SK-N-SH (cell line): Measurements from ENCODE around the gene EML1. TPM values are rescaled to one million over a fixed set of nuclear protein-coding genes. Genes with fewer than 3 reads are reported as not detected.

Source experiments
- CTCF ChIA-PET: fragments of 300-600, 350-600 bp; formaldehyde crosslinking; extraction: SDS; loops from one replicate; lab custom pipeline; 2021; lab: Yijun Ruan, JAX
- POLR2A ChIA-PET: fragments of 350-600 bp; sonication (Branson Sonifier 250); formaldehyde crosslinking; extraction: SDS; loops from one replicate; lab custom pipeline; 2020; ENCODE audit warnings: antibody characterized with exemption, inconsistent platforms; lab: Yijun Ruan, JAX
- DNase-seq: peaks from one replicate; pipeline ENCODE4 v3.0.0; 2012
- H2AFZ ChIP-seq: fragments of 200-600 bp; sonication (generic); 2 replicates; pipeline ENCODE4 v1.8.1; 2016; ENCODE audit warnings: antibody characterized with exemption, mild to moderate bottlenecking, low read depth
- H3F3A ChIP-seq: fragments of 200-600 bp; sonication (generic); replicated peaks from 2 replicates; pipeline ENCODE3; 2016; ENCODE audit warnings: antibody characterized with exemption, mild to moderate bottlenecking; ENCODE audit not compliant: insufficient read depth
- H3K27ac ChIP-seq, 2 experiments: fragments of 200-500 bp in 1 of 2; fragments of 200-600 bp in 1 of 2; sonication (Bioruptor generic) in 1 of 2; sonication (generic), shearing (Covaris generic) in 1 of 2; 2 replicates each; pipeline versions ENCODE4 v1.5.1 to v1.6.1; 2014 to 2016; ENCODE audit warnings: low read depth in 2 of 2, inconsistent platforms in 1 of 2, low read length in 1 of 2, mild to moderate bottlenecking in 1 of 2, mixed read lengths in 1 of 2
- H3K27me3 ChIP-seq: fragments of 200-600 bp; sonication (generic), shearing (Covaris generic); 2 replicates; pipeline ENCODE4 v1.6.1; 2016; ENCODE audit warnings: mixed run types; ENCODE audit not compliant: insufficient read depth
- H3K36me3 ChIP-seq, 2 experiments: fragments of 200-500 bp in 1 of 2; fragments of 200-600 bp in 1 of 2; sonication (Bioruptor generic) in 1 of 2; sonication (generic) in 1 of 2; replicated peaks in 1 of 2; 2 replicates each; pipeline versions ENCODE3 to v1.5.1; 2014 to 2016; ENCODE audit warnings: low read length in 1 of 2, mild to moderate bottlenecking in 1 of 2; ENCODE audit not compliant: insufficient read depth in 2 of 2, control insufficient read depth in 1 of 2
- H3K4me1 ChIP-seq, 2 experiments: fragments of 200-500 bp in 1 of 2; fragments of 200-600 bp in 1 of 2; sonication (Bioruptor generic) in 1 of 2; sonication (generic), shearing (Covaris generic) in 1 of 2; 2 replicates each; pipeline versions ENCODE4 v1.5.1 to v1.6.1; 2014 to 2016; ENCODE audit warnings: low read depth in 1 of 2, low read length in 1 of 2, mixed run types in 1 of 2; ENCODE audit not compliant: insufficient read depth in 2 of 2, control insufficient read depth in 1 of 2
- H3K4me2 ChIP-seq: fragments of 200-600 bp; sonication (generic), shearing (Covaris generic); 2 replicates; pipeline ENCODE4 v1.6.1; 2017; ENCODE audit warnings: mixed run types
- H3K4me3 ChIP-seq, 2 experiments: fragments of 200-500 bp in 1 of 2; fragments of 200-600 bp in 1 of 2; sonication (Bioruptor generic) in 1 of 2; sonication (generic), shearing (Covaris generic) in 1 of 2; 2 replicates each; pipeline versions ENCODE4 v1.5.1 to v1.8.1; 2014 to 2016; ENCODE audit warnings: low read depth in 2 of 2, inconsistent platforms in 1 of 2, low read length in 1 of 2, mild to moderate bottlenecking in 1 of 2, mixed read lengths in 1 of 2, moderate library complexity in 1 of 2
- H3K79me2 ChIP-seq: fragments of 200-600 bp; sonication (generic); 2 replicates; pipeline ENCODE4 v1.8.1; 2017; ENCODE audit warnings: mild to moderate bottlenecking; ENCODE audit not compliant: insufficient read depth
- H3K9ac ChIP-seq: fragments of 200-600 bp; sonication (generic); 2 replicates; pipeline ENCODE4 v1.6.1; 2017; ENCODE audit warnings: mixed run types
- H3K9me2 ChIP-seq: fragments of 200-600 bp; sonication (generic); 2 replicates; pipeline ENCODE4 v1.6.1; 2017; ENCODE audit warnings: mixed run types
- H3K9me3 ChIP-seq: fragments of 200-600 bp; sonication (generic); 2 replicates; pipeline ENCODE4 v1.6.1; 2017; ENCODE audit warnings: mixed run types, mild to moderate bottlenecking, moderate library complexity
- H4K20me1 ChIP-seq: fragments of 200-600 bp; sonication (generic); 2 replicates; pipeline ENCODE4 v1.6.1; 2017; ENCODE audit warnings: mild to moderate bottlenecking, mixed run types; ENCODE audit not compliant: insufficient read depth
- CHD2 ChIP-seq: fragments of 150-350 bp; IDR thresholded peaks from 2 replicates; pipeline ENCODE4 v1.6.1; 2018; ENCODE audit warnings: low read length; ENCODE audit not compliant: partially characterized antibody
- ELF1 ChIP-seq: IDR thresholded peaks from 2 replicates; pipeline ENCODE4 v1.4.0; 2012
- EP300 ChIP-seq, 2 experiments: IDR thresholded peaks; 2 replicates each; pipeline versions ENCODE4 v1.4.0 to v1.6.1; 2012; ENCODE audit warnings: borderline replicate concordance in 1 of 2, low read depth in 1 of 2, low read length in 1 of 2
- EZH2phosphoT487 ChIP-seq: fragments of 200-600 bp; sonication (generic); IDR thresholded peaks from 2 replicates; pipeline ENCODE4 v1.6.1; 2017; ENCODE audit warnings: low read depth, mixed run types, mild to moderate bottlenecking, antibody characterized with exemption, moderate library complexity, borderline replicate concordance
- FOXM1 ChIP-seq: IDR thresholded peaks from 2 replicates; pipeline ENCODE4 v1.4.0; 2012; ENCODE audit warnings: low read depth, mild to moderate bottlenecking
- IRF3 ChIP-seq: fragments of 150-350 bp; IDR thresholded peaks from 2 replicates; pipeline ENCODE4 v1.6.1; 2016; ENCODE audit warnings: mild to moderate bottlenecking, low read depth, low read length
- JUND ChIP-seq: IDR thresholded peaks from 2 replicates; pipeline ENCODE4 v1.4.0; 2012
- MEF2A ChIP-seq: IDR thresholded peaks from 2 replicates; pipeline ENCODE4 v1.4.0; 2012; ENCODE audit warnings: low read depth, borderline replicate concordance
- MXI1 ChIP-seq: IDR thresholded peaks from 2 replicates; pipeline ENCODE4 v1.6.1; 2012; ENCODE audit warnings: mild to moderate bottlenecking, low read depth, low read length, improper control_type of control experiment
- NFIC ChIP-seq: IDR thresholded peaks from 2 replicates; pipeline ENCODE4 v1.4.0; 2012; ENCODE audit warnings: borderline replicate concordance
- PBX3 ChIP-seq: IDR thresholded peaks from 2 replicates; pipeline ENCODE4; 2012
- RAD21 ChIP-seq: IDR thresholded peaks from 2 replicates; pipeline ENCODE4 v1.6.1; 2012; ENCODE audit warnings: mild to moderate bottlenecking, low read length
- RCOR1 ChIP-seq: fragments of 150-350 bp; IDR thresholded peaks from 2 replicates; pipeline ENCODE4 v1.6.1; 2017; ENCODE audit warnings: antibody characterized with exemption, low read length
- REST ChIP-seq: IDR thresholded peaks from 2 replicates; pipeline ENCODE4 v1.6.1; 2012; ENCODE audit warnings: mild to moderate bottlenecking, low read depth, low read length, moderate library complexity
- RXRA ChIP-seq: IDR thresholded peaks from 2 replicates; pipeline ENCODE4 v1.4.0; 2012; ENCODE audit warnings: low read depth, mild to moderate bottlenecking, borderline replicate concordance
- SMC3 ChIP-seq: IDR thresholded peaks from 2 replicates; pipeline ENCODE4 v1.6.1; 2012; ENCODE audit warnings: low read depth, low read length, improper control_type of control experiment
- TCF12 ChIP-seq: IDR thresholded peaks from 2 replicates; pipeline ENCODE4 v1.4.0; 2012
- TEAD4 ChIP-seq: IDR thresholded peaks from 2 replicates; pipeline ENCODE4 v1.4.0; 2012; ENCODE audit warnings: mild to moderate bottlenecking, borderline replicate concordance; ENCODE audit not compliant: insufficient read depth
- USF1 ChIP-seq: IDR thresholded peaks from 2 replicates; pipeline ENCODE4 v1.4.0; 2012; ENCODE audit warnings: low read depth, borderline replicate concordance
- USF2 ChIP-seq: fragments of 150-350 bp; IDR thresholded peaks from 2 replicates; pipeline ENCODE4 v1.6.1; 2017; ENCODE audit warnings: antibody characterized with exemption, low read length, low read depth, borderline replicate concordance
- polyA plus RNA-seq, 3 experiments: library from polyadenylated mRNA; depleted of rRNA; stranded (reverse); fragments of >200 nt; gene quantifications; 2 replicates each; pipeline ENCODE4 v1.2.3, GENCODE V29; 2012

Gene EML1
- polyA plus RNA-seq, 1 of the 3 experiments (the other 2 are of a cell fraction) = 6.3 TPM

GRCh38 chr14:99975190-99975589 is 182.0 kb downstream of the EML1 start:
- TF ChIP-seq RCOR1 (no peak), NFIC (no peak), SMC3 (no peak), PBX3 (no peak), USF1 (no peak), MEF2A (no peak), USF2 (no peak), TCF12 (no peak), EP300 (IDR thresholded peaks at IDR 0.05; ENCODE audit: borderline replicate concordance in 1 of 2, low read depth in 1 of 2, low read length in 1 of 2) (no peak), JUND (no peak), IRF3 (no peak), EZH2phosphoT487 (no peak), RXRA (no peak), TEAD4 (no peak), RAD21 (no peak), REST (no peak), FOXM1 (no peak), ELF1 (no peak), MXI1 (no peak), CHD2 (no peak)
- POLR2A ChIA-PET = no interaction called here
- CTCF ChIA-PET = interaction anchor here (1.2 to 3.1 kb wide), 3 partner anchors 133 to 217 kb away, joined by 3 to 15 read pairs (median 10); no protein-coding TSS in a partner anchor
- Histone ChIP-seq H2AFZ (no peak overlapping the region), H3K27ac (no peak overlapping the region), H3K4me2 (no peak overlapping the region), H3K36me3 (peaks cover 0 to 6% of the 10 kb centered on the region in 2 experiments), H3F3A (no peaks in the 10 kb centered on the region), H4K20me1 (no peaks in the 10 kb centered on the region), H3K9ac (no peak overlapping the region), H3K4me3 (no peak overlapping the region), H3K27me3 (no peaks in the 10 kb centered on the region), H3K9me3 (no peaks in the 10 kb centered on the region), H3K79me2 (peaks cover 73% of the 10 kb centered on the region), H3K4me1 (peaks cover 0 to 3% of the 10 kb centered on the region in 2 experiments; a peak in 1 of 4 replicates), H3K9me2 (no peaks in the 10 kb centered on the region)
- no peak for DNase-seq
